ENCODE data around the gene MINDY3. TPM values are rescaled to one million over a fixed set of nuclear protein-coding genes. Genes with fewer than 3 reads are reported as not detected.

The MINDY3 gene
- total RNA-seq, 1 experiment from 2014 or later, result 11.3 TPM

DNA sequence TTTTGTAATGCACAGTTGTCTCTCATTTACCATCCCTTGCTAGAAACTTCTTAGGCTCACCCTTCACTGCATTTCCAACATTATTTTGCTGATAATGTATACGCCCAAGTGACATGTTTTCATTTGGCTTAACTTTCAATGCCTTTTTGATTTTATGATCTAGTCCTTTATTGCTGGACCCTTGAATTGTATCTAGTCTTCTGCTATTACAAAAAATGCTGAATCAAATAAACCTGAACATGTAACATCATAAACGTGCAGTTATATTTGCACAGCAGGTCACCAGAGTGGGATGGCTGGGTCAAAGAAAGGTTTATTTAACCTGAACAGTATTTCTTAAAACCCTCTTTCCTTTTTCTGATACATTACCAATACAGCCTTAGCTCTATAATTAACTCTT, 63.0 kb downstream of the MINDY3 start:
- no peak overlapping the region for H3K27ac Mint-ChIP-seq
- ATAC-seq (no peak), DNase-seq (ENCODE audit: low spot score) (no peak)
- H3K36me3 Mint-ChIP-seq, result no peaks in the 10 kb centered on the region
- peaks cover 3% of the 10 kb centered on the region for H3K4me1 Mint-ChIP-seq
- ChIA-PET CTCF (no interaction called here), POLR2A (no interaction called here)
- H3K27me3 Mint-ChIP-seq (ENCODE audit: low read depth), result no peaks in the 10 kb centered on the region
- H3K4me3 Mint-ChIP-seq, result no peak overlapping the region
- TF ChIP-seq ZNF138 (CRISPR knock-in tag; conservative IDR thresholded peaks at IDR 0.05) (no peak), RORB (CRISPR knock-in tag; IDR thresholded peaks at IDR 0.05) (no peak), KAT7 (CRISPR knock-in tag; IDR thresholded peaks at IDR 0.05; ENCODE audit: borderline replicate concordance) (no peak), NFYB (CRISPR knock-in tag; conservative IDR thresholded peaks at IDR 0.05; ENCODE audit: low read depth) (no peak), SOX15 (CRISPR knock-in tag; IDR thresholded peaks at IDR 0.05) (no peak), ATF1 (CRISPR knock-in tag; IDR thresholded peaks at IDR 0.05) (no peak), NR3C1 (CRISPR knock-in tag; conservative IDR thresholded peaks at IDR 0.05; ENCODE audit: low read depth) (no peak), ESRRA (CRISPR knock-in tag; IDR thresholded peaks at IDR 0.05; ENCODE audit: borderline replicate concordance) (no peak), ZNF423 (CRISPR knock-in tag; IDR thresholded peaks at IDR 0.05) (no peak), NR1H2 (CRISPR knock-in tag; IDR thresholded peaks at IDR 0.05) (no peak), JAZF1 (CRISPR knock-in tag; IDR thresholded peaks at IDR 0.05) (no peak), HMGA2 (CRISPR knock-in tag; IDR thresholded peaks at IDR 0.05) (no peak)
- TF ChIP-seq, protein P1, sequence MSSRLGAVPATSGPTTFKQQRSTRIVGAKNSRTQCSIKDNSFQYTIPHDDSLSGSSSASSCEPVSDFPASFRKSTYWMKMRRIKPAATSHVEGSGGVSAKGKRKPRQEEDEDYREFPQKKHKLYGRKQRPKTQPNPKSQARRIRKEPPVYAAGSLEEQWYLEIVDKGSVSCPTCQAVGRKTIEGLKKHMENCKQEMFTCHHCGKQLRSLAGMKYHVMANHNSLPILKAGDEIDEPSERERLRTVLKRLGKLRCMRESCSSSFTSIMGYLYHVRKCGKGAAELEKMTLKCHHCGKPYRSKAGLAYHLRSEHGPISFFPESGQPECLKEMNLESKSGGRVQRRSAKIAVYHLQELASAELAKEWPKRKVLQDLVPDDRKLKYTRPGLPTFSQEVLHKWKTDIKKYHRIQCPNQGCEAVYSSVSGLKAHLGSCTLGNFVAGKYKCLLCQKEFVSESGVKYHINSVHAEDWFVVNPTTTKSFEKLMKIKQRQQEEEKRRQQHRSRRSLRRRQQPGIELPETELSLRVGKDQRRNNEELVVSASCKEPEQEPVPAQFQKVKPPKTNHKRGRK (CRISPR knock-in tag; IDR thresholded peaks at IDR 0.05; ENCODE audit: borderline replicate concordance), result no peak
- TF ChIP-seq, protein P2, sequence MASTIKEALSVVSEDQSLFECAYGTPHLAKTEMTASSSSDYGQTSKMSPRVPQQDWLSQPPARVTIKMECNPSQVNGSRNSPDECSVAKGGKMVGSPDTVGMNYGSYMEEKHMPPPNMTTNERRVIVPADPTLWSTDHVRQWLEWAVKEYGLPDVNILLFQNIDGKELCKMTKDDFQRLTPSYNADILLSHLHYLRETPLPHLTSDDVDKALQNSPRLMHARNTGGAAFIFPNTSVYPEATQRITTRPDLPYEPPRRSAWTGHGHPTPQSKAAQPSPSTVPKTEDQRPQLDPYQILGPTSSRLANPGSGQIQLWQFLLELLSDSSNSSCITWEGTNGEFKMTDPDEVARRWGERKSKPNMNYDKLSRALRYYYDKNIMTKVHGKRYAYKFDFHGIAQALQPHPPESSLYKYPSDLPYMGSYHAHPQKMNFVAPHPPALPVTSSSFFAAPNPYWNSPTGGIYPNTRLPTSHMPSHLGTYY (CRISPR knock-in tag; IDR thresholded peaks at IDR 0.05), result no peak
- TF ChIP-seq, protein P3, sequence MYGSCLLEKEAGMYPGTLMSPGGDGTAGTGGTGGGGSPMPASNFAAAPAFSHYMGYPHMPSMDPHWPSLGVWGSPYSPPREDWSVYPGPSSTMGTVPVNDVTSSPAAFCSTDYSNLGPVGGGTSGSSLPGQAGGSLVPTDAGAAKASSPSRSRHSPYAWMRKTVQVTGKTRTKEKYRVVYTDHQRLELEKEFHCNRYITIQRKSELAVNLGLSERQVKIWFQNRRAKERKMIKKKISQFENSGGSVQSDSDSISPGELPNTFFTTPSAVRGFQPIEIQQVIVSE (CRISPR knock-in tag; IDR thresholded peaks at IDR 0.05; ENCODE audit: borderline replicate concordance), result no peak
- TF ChIP-seq, protein P4, sequence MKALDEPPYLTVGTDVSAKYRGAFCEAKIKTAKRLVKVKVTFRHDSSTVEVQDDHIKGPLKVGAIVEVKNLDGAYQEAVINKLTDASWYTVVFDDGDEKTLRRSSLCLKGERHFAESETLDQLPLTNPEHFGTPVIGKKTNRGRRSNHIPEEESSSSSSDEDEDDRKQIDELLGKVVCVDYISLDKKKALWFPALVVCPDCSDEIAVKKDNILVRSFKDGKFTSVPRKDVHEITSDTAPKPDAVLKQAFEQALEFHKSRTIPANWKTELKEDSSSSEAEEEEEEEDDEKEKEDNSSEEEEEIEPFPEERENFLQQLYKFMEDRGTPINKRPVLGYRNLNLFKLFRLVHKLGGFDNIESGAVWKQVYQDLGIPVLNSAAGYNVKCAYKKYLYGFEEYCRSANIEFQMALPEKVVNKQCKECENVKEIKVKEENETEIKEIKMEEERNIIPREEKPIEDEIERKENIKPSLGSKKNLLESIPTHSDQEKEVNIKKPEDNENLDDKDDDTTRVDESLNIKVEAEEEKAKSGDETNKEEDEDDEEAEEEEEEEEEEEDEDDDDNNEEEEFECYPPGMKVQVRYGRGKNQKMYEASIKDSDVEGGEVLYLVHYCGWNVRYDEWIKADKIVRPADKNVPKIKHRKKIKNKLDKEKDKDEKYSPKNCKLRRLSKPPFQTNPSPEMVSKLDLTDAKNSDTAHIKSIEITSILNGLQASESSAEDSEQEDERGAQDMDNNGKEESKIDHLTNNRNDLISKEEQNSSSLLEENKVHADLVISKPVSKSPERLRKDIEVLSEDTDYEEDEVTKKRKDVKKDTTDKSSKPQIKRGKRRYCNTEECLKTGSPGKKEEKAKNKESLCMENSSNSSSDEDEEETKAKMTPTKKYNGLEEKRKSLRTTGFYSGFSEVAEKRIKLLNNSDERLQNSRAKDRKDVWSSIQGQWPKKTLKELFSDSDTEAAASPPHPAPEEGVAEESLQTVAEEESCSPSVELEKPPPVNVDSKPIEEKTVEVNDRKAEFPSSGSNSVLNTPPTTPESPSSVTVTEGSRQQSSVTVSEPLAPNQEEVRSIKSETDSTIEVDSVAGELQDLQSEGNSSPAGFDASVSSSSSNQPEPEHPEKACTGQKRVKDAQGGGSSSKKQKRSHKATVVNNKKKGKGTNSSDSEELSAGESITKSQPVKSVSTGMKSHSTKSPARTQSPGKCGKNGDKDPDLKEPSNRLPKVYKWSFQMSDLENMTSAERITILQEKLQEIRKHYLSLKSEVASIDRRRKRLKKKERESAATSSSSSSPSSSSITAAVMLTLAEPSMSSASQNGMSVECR (CRISPR knock-in tag; IDR thresholded peaks at IDR 0.05; ENCODE audit: borderline replicate concordance), result no peak
- TF ChIP-seq, protein P5, sequence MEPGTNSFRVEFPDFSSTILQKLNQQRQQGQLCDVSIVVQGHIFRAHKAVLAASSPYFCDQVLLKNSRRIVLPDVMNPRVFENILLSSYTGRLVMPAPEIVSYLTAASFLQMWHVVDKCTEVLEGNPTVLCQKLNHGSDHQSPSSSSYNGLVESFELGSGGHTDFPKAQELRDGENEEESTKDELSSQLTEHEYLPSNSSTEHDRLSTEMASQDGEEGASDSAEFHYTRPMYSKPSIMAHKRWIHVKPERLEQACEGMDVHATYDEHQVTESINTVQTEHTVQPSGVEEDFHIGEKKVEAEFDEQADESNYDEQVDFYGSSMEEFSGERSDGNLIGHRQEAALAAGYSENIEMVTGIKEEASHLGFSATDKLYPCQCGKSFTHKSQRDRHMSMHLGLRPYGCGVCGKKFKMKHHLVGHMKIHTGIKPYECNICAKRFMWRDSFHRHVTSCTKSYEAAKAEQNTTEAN (CRISPR knock-in tag; IDR thresholded peaks at IDR 0.05), result no peak
- TF ChIP-seq, protein P6, sequence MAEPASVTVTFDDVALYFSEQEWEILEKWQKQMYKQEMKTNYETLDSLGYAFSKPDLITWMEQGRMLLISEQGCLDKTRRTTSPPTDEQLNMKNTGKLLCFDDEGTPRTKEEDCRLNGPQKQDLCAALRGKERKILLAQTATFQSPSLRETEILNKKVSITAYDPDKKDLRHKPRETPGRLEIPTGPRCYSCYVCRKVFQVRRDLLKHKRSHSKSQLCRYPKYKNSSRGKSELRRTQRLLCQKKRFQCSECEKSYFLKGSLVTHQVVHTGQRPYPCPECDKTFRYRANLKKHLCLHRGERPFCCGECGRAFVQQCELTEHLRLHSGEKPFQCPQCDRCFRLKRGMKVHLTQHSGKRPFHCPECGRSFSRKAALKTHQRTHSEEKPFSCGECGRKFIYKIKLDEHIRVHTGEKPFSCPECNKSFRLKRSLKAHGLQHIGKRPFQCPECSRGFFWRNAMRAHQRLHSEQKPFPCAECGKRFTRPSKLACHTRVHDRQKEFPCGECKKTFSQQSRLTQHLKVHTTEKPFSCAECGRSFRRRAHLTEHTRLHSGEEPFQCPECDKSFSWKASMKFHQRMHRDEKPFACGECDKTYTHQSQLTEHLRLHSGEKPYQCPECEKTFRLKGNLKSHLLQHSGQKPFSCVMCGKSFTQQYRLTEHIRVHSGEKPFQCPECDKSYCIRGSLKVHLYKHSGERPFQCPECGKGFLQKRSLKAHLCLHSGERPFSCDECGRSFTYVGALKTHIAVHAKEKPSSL (CRISPR knock-in tag; conservative IDR thresholded peaks at IDR 0.05), result no peak
- TF ChIP-seq, protein P7, sequence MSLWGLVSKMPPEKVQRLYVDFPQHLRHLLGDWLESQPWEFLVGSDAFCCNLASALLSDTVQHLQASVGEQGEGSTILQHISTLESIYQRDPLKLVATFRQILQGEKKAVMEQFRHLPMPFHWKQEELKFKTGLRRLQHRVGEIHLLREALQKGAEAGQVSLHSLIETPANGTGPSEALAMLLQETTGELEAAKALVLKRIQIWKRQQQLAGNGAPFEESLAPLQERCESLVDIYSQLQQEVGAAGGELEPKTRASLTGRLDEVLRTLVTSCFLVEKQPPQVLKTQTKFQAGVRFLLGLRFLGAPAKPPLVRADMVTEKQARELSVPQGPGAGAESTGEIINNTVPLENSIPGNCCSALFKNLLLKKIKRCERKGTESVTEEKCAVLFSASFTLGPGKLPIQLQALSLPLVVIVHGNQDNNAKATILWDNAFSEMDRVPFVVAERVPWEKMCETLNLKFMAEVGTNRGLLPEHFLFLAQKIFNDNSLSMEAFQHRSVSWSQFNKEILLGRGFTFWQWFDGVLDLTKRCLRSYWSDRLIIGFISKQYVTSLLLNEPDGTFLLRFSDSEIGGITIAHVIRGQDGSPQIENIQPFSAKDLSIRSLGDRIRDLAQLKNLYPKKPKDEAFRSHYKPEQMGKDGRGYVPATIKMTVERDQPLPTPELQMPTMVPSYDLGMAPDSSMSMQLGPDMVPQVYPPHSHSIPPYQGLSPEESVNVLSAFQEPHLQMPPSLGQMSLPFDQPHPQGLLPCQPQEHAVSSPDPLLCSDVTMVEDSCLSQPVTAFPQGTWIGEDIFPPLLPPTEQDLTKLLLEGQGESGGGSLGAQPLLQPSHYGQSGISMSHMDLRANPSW (CRISPR knock-in tag; conservative IDR thresholded peaks at IDR 0.05; ENCODE audit: low read depth), result no peak
- H3K9me3 Mint-ChIP-seq, result no peaks in the 10 kb centered on the region

Data from WTC11 (cell line).